HepG2 (cell line): Measurements from ENCODE around the gene STK24. TPM values are rescaled to one million over a fixed set of nuclear protein-coding genes. Genes with fewer than 3 reads are reported as not detected.
A peak's percentile ranks its signal among the peaks of the same experiment; 100 is the strongest.

Experiments used
- ADNP ChIP-seq: sonication (generic); formaldehyde crosslinking; IDR thresholded peaks from 2 replicates; pipeline ENCODE4 v1.4.0; 2020; ENCODE audit warnings: missing genetic modification reagents
- MAX ChIP-seq: IDR thresholded peaks from 2 replicates; pipeline ENCODE4 v1.6.1; 2012; ENCODE audit warnings: inconsistent platforms
- MED1 ChIP-seq: sonication (generic); formaldehyde crosslinking; IDR thresholded peaks from 2 replicates; pipeline ENCODE4 v1.4.0; 2020; ENCODE audit warnings: missing genetic modification reagents
- ONECUT2 ChIP-seq: sonication (generic); formaldehyde crosslinking; IDR thresholded peaks from 2 replicates; pipeline ENCODE4 v1.4.0; 2020; ENCODE audit warnings: missing genetic modification reagents
- POLR2A ChIP-seq, 2 experiments: IDR thresholded peaks; 2 replicates each; pipeline ENCODE4 v1.6.1; 2011; ENCODE audit warnings: low read depth in 2 of 2, low read length in 2 of 2, mild to moderate bottlenecking in 1 of 2, moderate library complexity in 1 of 2; ENCODE audit not compliant: insufficient read depth in 1 of 2
- SP1 ChIP-seq, 2 experiments: fragments of 450-650 bp in 1 of 2; sonication (generic) in 1 of 2; formaldehyde crosslinking in 1 of 2; IDR thresholded peaks; 2 replicates each; pipeline versions ENCODE4 v1.4.0 to v1.6.1; 2016 to 2020; ENCODE audit warnings: missing genetic modification reagents in 1 of 2
- STAT5B ChIP-seq: sonication (generic); formaldehyde crosslinking; IDR thresholded peaks from 2 replicates; pipeline ENCODE4 v1.4.0; 2020; ENCODE audit warnings: missing genetic modification reagents
- SUZ12 ChIP-seq: fragments of 150-350 bp; IDR thresholded peaks from 2 replicates; pipeline ENCODE4 v1.6.1; 2014; ENCODE audit warnings: low read depth, low read length
- TMF1 ChIP-seq: sonication (generic); formaldehyde crosslinking; IDR thresholded peaks from 2 replicates; pipeline ENCODE4 v1.8.1; 2022; ENCODE audit warnings: low read depth, missing genetic modification reagents
- ZNF253 ChIP-seq: sonication (generic); formaldehyde crosslinking; IDR thresholded peaks from 2 replicates; pipeline ENCODE4 v1.8.0; 2022; ENCODE audit warnings: mild to moderate bottlenecking, missing genetic modification reagents, borderline replicate concordance
- ZNF383 ChIP-seq: sonication (generic); formaldehyde crosslinking; IDR thresholded peaks from 2 replicates; pipeline ENCODE4 v1.4.0; 2020; ENCODE audit warnings: missing genetic modification reagents, mild to moderate bottlenecking, borderline replicate concordance
- ZNF563 ChIP-seq: sonication (generic); formaldehyde crosslinking; IDR thresholded peaks from 2 replicates; pipeline ENCODE4 v1.8.0; 2022; ENCODE audit warnings: mild to moderate bottlenecking, moderate library complexity, missing genetic modification reagents
- ZNF570 ChIP-seq: sonication (generic); formaldehyde crosslinking; IDR thresholded peaks from 2 replicates; pipeline ENCODE4 v1.4.0; 2020; ENCODE audit warnings: mild to moderate bottlenecking, missing genetic modification reagents, borderline replicate concordance
- ZNF605 ChIP-seq: sonication (generic); formaldehyde crosslinking; IDR thresholded peaks from 2 replicates; pipeline ENCODE4 v1.8.0; 2022; ENCODE audit warnings: mild to moderate bottlenecking, missing genetic modification reagents
- ZNF777 ChIP-seq: sonication (generic); formaldehyde crosslinking; IDR thresholded peaks from 2 replicates; pipeline ENCODE4 v1.4.0; 2020; ENCODE audit warnings: missing genetic modification reagents
- ZNF850 ChIP-seq: sonication (generic); formaldehyde crosslinking; conservative IDR thresholded peaks from 2 replicates; pipeline ENCODE4 v1.9.0; 2021; ENCODE audit warnings: mild to moderate bottlenecking, missing genetic modification reagents
- polyA plus RNA-seq, 8 experiments: library from polyadenylated mRNA; depleted of rRNA in 3 of 8; stranded (reverse) in 7 of 8; unstranded in 1 of 8; fragments of >200 nt; fragmentation: Illumina TruSeq in 4 of 8; extraction: Trizol in 4 of 8; gene quantifications; 2 replicates each; pipeline versions ENCODE4 v1.2.1 to v1.2.3, GENCODE V29; 2011 to 2016; ENCODE audit warnings: low read depth in 4 of 8, missing spikeins in 1 of 8, mixed read lengths in 1 of 8; ENCODE audit not compliant: insufficient read depth in 1 of 8
- total RNA-seq, 5 experiments: library from RNA; depleted of rRNA; stranded (reverse); fragments of >200 nt; fragmentation: Illumina TruSeq; extraction: Trizol; gene quantifications; 2 replicates each; pipeline ENCODE4 v1.2.3, GENCODE V29; 2016; ENCODE audit warnings: low read depth in 1 of 5
- TF ChIP-seq, protein P1 (sequence below): fragments of 450-650 bp; IDR thresholded peaks from 2 replicates; pipeline ENCODE4 v1.6.1; 2016
- TF ChIP-seq, protein P2 (sequence below): sonication (generic); formaldehyde crosslinking; IDR thresholded peaks from 2 replicates; pipeline ENCODE4 v1.9.0; 2021; ENCODE audit warnings: mild to moderate bottlenecking, missing genetic modification reagents
- TF ChIP-seq, protein P3 (sequence below): IDR thresholded peaks from 2 replicates; pipeline ENCODE4 v1.6.1; 2018; ENCODE audit warnings: missing genetic modification reagents, mild to moderate bottlenecking, missing compliant biosample characterization
- TF ChIP-seq, protein P4 (sequence below): sonication (generic); formaldehyde crosslinking; IDR thresholded peaks from 2 replicates; pipeline ENCODE4 v1.8.0; 2022; ENCODE audit warnings: low read depth, missing genetic modification reagents

The STK24 gene
- total and polyA plus RNA-seq, 2 of the 13 experiments (the other 11 are each of a cell fraction or from before 2014, with no cell fraction given) = 51.3 to 73.0 TPM

DNA sequence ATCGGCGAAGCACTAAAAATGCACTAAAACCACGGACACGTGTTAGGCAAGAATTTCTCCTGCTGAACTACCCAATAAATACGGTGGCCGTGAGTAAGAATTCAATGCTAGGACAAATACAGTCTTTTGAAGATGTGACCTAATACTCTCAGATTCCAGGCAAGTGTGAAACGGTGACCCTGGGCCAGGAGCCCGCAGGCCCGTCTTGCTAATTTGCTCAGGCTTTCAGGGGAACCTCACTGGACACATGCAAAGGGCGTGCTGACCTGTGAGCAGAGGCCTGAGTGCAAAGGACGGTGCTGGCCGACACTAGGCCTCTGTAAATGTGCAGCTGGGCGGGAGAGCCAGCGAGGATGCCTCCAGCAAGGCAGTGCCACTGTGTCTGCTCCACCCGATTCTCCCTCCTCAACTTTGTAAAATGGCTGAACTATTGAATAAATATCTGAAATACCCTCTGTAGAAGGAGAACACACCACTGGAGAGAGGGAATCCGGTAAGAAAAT is 70.1 kb downstream of the STK24 start (continued):
- TF ChIP-seq ZNF570 = no peak
- TF ChIP-seq ZNF253 (CRISPR knock-in tag) = peak; percentile 90; the same call in 1 of the 2 replicates
- TF ChIP-seq MED1 (CRISPR knock-in tag) = peak; percentile 94
- TF ChIP-seq ADNP = no peak
- peak; percentile 37 to 44; a peak in 3 of 4 replicates for TF ChIP-seq POLR2A (IDR thresholded peaks at IDR 0.05; ENCODE audit: insufficient read depth in 1 of 2, low read depth in 2 of 2, low read length in 2 of 2)
- TF ChIP-seq, protein P1, sequence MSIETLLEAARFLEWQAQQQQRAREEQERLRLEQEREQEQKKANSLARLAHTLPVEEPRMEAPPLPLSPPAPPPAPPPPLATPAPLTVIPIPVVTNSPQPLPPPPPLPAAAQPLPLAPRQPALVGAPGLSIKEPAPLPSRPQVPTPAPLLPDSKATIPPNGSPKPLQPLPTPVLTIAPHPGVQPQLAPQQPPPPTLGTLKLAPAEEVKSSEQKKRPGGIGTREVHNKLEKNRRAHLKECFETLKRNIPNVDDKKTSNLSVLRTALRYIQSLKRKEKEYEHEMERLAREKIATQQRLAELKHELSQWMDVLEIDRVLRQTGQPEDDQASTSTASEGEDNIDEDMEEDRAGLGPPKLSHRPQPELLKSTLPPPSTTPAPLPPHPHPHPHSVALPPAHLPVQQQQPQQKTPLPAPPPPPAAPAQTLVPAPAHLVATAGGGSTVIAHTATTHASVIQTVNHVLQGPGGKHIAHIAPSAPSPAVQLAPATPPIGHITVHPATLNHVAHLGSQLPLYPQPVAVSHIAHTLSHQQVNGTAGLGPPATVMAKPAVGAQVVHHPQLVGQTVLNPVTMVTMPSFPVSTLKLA = 0 out of 2 replicates have a peak, but pooled peaks have one; percentile 3
- TF ChIP-seq MAX = peak; percentile 99
- TF ChIP-seq, protein P2, sequence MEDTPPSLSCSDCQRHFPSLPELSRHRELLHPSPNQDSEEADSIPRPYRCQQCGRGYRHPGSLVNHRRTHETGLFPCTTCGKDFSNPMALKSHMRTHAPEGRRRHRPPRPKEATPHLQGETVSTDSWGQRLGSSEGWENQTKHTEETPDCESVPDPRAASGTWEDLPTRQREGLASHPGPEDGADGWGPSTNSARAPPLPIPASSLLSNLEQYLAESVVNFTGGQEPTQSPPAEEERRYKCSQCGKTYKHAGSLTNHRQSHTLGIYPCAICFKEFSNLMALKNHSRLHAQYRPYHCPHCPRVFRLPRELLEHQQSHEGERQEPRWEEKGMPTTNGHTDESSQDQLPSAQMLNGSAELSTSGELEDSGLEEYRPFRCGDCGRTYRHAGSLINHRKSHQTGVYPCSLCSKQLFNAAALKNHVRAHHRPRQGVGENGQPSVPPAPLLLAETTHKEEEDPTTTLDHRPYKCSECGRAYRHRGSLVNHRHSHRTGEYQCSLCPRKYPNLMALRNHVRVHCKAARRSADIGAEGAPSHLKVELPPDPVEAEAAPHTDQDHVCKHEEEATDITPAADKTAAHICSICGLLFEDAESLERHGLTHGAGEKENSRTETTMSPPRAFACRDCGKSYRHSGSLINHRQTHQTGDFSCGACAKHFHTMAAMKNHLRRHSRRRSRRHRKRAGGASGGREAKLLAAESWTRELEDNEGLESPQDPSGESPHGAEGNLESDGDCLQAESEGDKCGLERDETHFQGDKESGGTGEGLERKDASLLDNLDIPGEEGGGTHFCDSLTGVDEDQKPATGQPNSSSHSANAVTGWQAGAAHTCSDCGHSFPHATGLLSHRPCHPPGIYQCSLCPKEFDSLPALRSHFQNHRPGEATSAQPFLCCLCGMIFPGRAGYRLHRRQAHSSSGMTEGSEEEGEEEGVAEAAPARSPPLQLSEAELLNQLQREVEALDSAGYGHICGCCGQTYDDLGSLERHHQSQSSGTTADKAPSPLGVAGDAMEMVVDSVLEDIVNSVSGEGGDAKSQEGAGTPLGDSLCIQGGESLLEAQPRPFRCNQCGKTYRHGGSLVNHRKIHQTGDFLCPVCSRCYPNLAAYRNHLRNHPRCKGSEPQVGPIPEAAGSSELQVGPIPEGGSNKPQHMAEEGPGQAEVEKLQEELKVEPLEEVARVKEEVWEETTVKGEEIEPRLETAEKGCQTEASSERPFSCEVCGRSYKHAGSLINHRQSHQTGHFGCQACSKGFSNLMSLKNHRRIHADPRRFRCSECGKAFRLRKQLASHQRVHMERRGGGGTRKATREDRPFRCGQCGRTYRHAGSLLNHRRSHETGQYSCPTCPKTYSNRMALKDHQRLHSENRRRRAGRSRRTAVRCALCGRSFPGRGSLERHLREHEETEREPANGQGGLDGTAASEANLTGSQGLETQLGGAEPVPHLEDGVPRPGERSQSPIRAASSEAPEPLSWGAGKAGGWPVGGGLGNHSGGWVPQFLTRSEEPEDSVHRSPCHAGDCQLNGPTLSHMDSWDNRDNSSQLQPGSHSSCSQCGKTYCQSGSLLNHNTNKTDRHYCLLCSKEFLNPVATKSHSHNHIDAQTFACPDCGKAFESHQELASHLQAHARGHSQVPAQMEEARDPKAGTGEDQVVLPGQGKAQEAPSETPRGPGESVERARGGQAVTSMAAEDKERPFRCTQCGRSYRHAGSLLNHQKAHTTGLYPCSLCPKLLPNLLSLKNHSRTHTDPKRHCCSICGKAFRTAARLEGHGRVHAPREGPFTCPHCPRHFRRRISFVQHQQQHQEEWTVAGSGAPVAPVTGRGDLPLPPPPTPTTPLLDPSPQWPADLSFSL (CRISPR knock-in tag) = no peak; the same call in 1 of the 2 replicates
- TF ChIP-seq ZNF383 (CRISPR knock-in tag) = peak; percentile 92; the same call in 1 of the 2 replicates
- TF ChIP-seq, protein P3, sequence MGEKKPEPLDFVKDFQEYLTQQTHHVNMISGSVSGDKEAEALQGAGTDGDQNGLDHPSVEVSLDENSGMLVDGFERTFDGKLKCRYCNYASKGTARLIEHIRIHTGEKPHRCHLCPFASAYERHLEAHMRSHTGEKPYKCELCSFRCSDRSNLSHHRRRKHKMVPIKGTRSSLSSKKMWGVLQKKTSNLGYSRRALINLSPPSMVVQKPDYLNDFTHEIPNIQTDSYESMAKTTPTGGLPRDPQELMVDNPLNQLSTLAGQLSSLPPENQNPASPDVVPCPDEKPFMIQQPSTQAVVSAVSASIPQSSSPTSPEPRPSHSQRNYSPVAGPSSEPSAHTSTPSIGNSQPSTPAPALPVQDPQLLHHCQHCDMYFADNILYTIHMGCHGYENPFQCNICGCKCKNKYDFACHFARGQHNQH (CRISPR knock-in tag) = peak; percentile 97
- 0 out of 2 replicates have a peak, but pooled peaks have one; percentile 30 for TF ChIP-seq ZNF850 (CRISPR knock-in tag)
- TF ChIP-seq ZNF605 (CRISPR knock-in tag) = peak; percentile 98
- TF ChIP-seq SUZ12 = no peak
- 0 out of 2 replicates have a peak, but pooled peaks have one; percentile 39 for TF ChIP-seq STAT5B
- TF ChIP-seq, protein P4, sequence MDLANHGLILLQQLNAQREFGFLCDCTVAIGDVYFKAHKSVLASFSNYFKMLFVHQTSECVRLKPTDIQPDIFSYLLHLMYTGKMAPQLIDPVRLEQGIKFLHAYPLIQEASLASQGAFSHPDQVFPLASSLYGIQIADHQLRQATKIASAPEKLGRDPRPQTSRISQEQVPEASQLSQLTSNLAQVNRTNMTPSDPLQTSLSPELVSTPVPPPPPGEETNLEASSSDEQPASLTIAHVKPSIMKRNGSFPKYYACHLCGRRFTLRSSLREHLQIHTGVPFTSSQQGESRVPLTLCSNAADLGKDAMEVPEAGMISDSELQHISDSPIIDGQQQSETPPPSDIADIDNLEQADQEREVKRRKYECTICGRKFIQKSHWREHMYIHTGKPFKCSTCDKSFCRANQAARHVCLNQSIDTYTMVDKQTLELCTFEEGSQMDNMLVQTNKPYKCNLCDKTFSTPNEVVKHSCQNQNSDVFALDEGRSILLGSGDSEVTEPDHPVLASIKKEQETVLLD = peak; percentile 87; the same call in 1 of the 2 replicates
- peak; percentile 92; the same call in 1 of the 2 replicates for TF ChIP-seq ZNF563
- peak; percentile 24; the same call in 1 of the 2 replicates for TF ChIP-seq ONECUT2
- TF ChIP-seq SP1 (IDR thresholded peaks at IDR 0.05) = no peak
- peak; percentile 56 for TF ChIP-seq SP1 (CRISPR knock-in tag; IDR thresholded peaks at IDR 0.05)
- peak; percentile 92 for TF ChIP-seq TMF1 (CRISPR knock-in tag)
- peak; percentile 64 for TF ChIP-seq ZNF777 (CRISPR knock-in tag)
